IMR-90 (cell line): ENCODE measurements around the gene ACP6. TPM values are rescaled to one million over a fixed set of nuclear protein-coding genes. Genes with fewer than 3 reads are reported as not detected.

Source experiments
- ATAC-seq: fragments of 200-7000 bp; cut with Tn5 transposase; 2 replicates; pipeline ENCODE4 v1.9.1; 2020; ENCODE audit warnings: low read depth, mild to moderate bottlenecking, moderate library complexity
- BruUV-seq: library from RNA; stranded (reverse); fragments of 400-500 nt; replicated peaks from 2 replicates; lab custom pipeline; 2021; lab: Mats Ljungman, UMichigan
- CTCF ChIA-PET: fragments of 300-600 bp; formaldehyde crosslinking; extraction: SDS; loops from one replicate; lab custom pipeline; 2021; ENCODE audit warnings: antibody characterized with exemption; lab: Yijun Ruan, JAX
- POLR2A ChIA-PET: fragments of 300-600 bp; sonication (Branson Sonifier 250); formaldehyde crosslinking; loops from one replicate; lab custom pipeline; 2022; ENCODE audit warnings: antibody characterized with exemption; ENCODE audit not compliant: unreplicated experiment; lab: Charles Lee
- DNase-seq: peaks from one replicate; pipeline ENCODE4 v3.0.0; 2013
- H2AFZ ChIP-seq: replicated peaks from 2 replicates; pipeline ENCODE3; 2013; ENCODE audit warnings: low read length, mild to moderate bottlenecking; ENCODE audit not compliant: poor library complexity
- H2AK5ac ChIP-seq: 2 replicates; pipeline ENCODE4 v1.6.1; 2013; ENCODE audit warnings: low read depth, low read length, inconsistent platforms
- H2AK9ac ChIP-seq: replicated peaks from 2 replicates; pipeline ENCODE3; 2013; ENCODE audit warnings: mild to moderate bottlenecking, low read depth, low read length, moderate library complexity; ENCODE audit not compliant: poor library complexity
- H2BK120ac ChIP-seq: 2 replicates; pipeline ENCODE4 v1.6.1; 2013; ENCODE audit warnings: low read depth, low read length, inconsistent platforms
- H2BK15ac ChIP-seq: 3 replicates; pipeline ENCODE4 v1.6.1; 2013; ENCODE audit warnings: low read depth, low read length, inconsistent platforms
- H2BK20ac ChIP-seq: 2 replicates; pipeline ENCODE4 v1.6.1; 2013; ENCODE audit warnings: low read depth, mild to moderate bottlenecking, inconsistent platforms, low read length, moderate library complexity
- H2BK5ac ChIP-seq: 2 replicates; pipeline ENCODE4 v1.6.1; 2013; ENCODE audit warnings: mild to moderate bottlenecking, low read depth, low read length, inconsistent platforms; ENCODE audit not compliant: poor library complexity, severe bottlenecking
- H3K14ac ChIP-seq: replicated peaks from 2 replicates; pipeline ENCODE4 v1.6.1; 2013; ENCODE audit warnings: low read depth, low read length, inconsistent platforms
- H3K18ac ChIP-seq: 2 replicates; pipeline ENCODE4 v1.6.1; 2013; ENCODE audit warnings: low read depth, low read length, control low read depth
- H3K23ac ChIP-seq: 2 replicates; pipeline ENCODE4 v1.6.1; 2013; ENCODE audit warnings: low read depth, low read length, inconsistent platforms
- H3K27ac ChIP-seq: 2 replicates; pipeline ENCODE4 v1.5.1; 2013; ENCODE audit warnings: mild to moderate bottlenecking, control low read depth, low read length; ENCODE audit not compliant: insufficient read depth
- H3K27me3 ChIP-seq: 2 replicates; pipeline ENCODE4 v1.6.1; 2013; ENCODE audit warnings: low read length; ENCODE audit not compliant: control insufficient read depth, insufficient read depth
- H3K36me3 ChIP-seq: 2 replicates; pipeline ENCODE4 v1.6.1; 2013; ENCODE audit warnings: low read length, mixed read lengths; ENCODE audit not compliant: control insufficient read depth, insufficient read depth
- H3K4ac ChIP-seq: 2 replicates; pipeline ENCODE4 v1.6.1; 2013; ENCODE audit warnings: low read depth, low read length, inconsistent platforms
- H3K4me1 ChIP-seq: 2 replicates; pipeline ENCODE4 v1.6.1; 2013; ENCODE audit warnings: low read length, mixed read lengths; ENCODE audit not compliant: control insufficient read depth, insufficient read depth
- H3K4me2 ChIP-seq: 2 replicates; pipeline ENCODE4 v1.6.1; 2013; ENCODE audit warnings: low read depth, mild to moderate bottlenecking, control low read depth, low read length, moderate library complexity
- H3K4me3 ChIP-seq: 2 replicates; pipeline ENCODE4 v1.5.1; 2013; ENCODE audit warnings: low read depth, mild to moderate bottlenecking, control low read depth, low read length, moderate library complexity; ENCODE audit not compliant: insufficient read depth
- H3K56ac ChIP-seq: 2 replicates; pipeline ENCODE4 v1.6.1; 2013; ENCODE audit warnings: low read length, inconsistent platforms; ENCODE audit not compliant: insufficient read depth; ENCODE audit errors: extremely low read depth
- H3K79me1 ChIP-seq, 2 experiments: 2 replicates each; pipeline ENCODE4 v1.6.1; 2013; ENCODE audit warnings: low read length in 2 of 2, inconsistent platforms in 1 of 2, low read depth in 1 of 2
- H3K9ac ChIP-seq: 2 replicates; pipeline ENCODE4 v1.6.1; 2013; ENCODE audit warnings: low read depth, low read length, control low read depth
- H3K9me1 ChIP-seq: 2 replicates; pipeline ENCODE4 v1.6.1; 2013; ENCODE audit warnings: low read length, inconsistent platforms; ENCODE audit not compliant: insufficient read depth
- H3K9me3 ChIP-seq: 2 replicates; pipeline ENCODE4 v1.6.1; 2013; ENCODE audit warnings: low read length; ENCODE audit not compliant: control insufficient read depth, insufficient read depth
- H4K20me1 ChIP-seq: 2 replicates; pipeline ENCODE4 v1.6.1; 2013; ENCODE audit warnings: low read length, inconsistent platforms; ENCODE audit not compliant: insufficient read depth
- H4K5ac ChIP-seq: 2 replicates; pipeline ENCODE4 v1.6.1; 2013; ENCODE audit warnings: mild to moderate bottlenecking, low read depth, low read length, control low read depth
- H4K8ac ChIP-seq, 2 experiments: 2 replicates each; pipeline ENCODE4 v1.6.1; 2013; ENCODE audit warnings: low read depth in 2 of 2, low read length in 2 of 2, control low read depth in 1 of 2, inconsistent platforms in 1 of 2
- H4K91ac ChIP-seq: 2 replicates; pipeline ENCODE4 v1.6.1; 2013; ENCODE audit warnings: low read depth, low read length, inconsistent platforms; ENCODE audit not compliant: insufficient read depth
- MAFK ChIP-seq: IDR thresholded peaks from 2 replicates; pipeline ENCODE4 v1.6.1; 2012; ENCODE audit warnings: low read depth, low read length, improper control_type of control experiment
- RAD21 ChIP-seq: IDR thresholded peaks from 2 replicates; pipeline ENCODE4 v1.6.1; 2012; ENCODE audit warnings: low read length, improper control_type of control experiment
- WGBS, 2 experiments: methylation state at CpG; one replicate each; pipeline versions ENCODE4 v1.1.5 to v1.1.7; 2013; ENCODE audit warnings: missing lambda C conversion rate in 2 of 2; ENCODE audit not compliant: insufficient read length in 1 of 2; ENCODE audit errors: extremely low coverage in 2 of 2; 5-methylcytosine and 5-hydroxymethylcytosine counted together
- dilution Hi-C: fragments of 300-500 bp; cut with HindIII; formaldehyde crosslinking; loops from one replicate; pipeline ENCODE4 v1.14.3; 2018; ENCODE audit warnings: low sequenced_read_pairs; ENCODE audit not compliant: unreplicated experiment
- in situ Hi-C: fragments of 300-500 bp; cut with MboI; formaldehyde crosslinking; loops from 3 replicates; pipeline ENCODE4 v1.14.3; 2019; ENCODE audit warnings: low sequenced_read_pairs, inconsistent platforms, mixed read lengths
- intact Hi-C: fragments of 100-400 bp; cut with micrococcal nuclease; formaldehyde crosslinking; loops from 2 replicates; pipeline ENCODE4 v1.10.0; 2022
- polyA plus RNA-seq, 3 experiments: library from polyadenylated mRNA; depleted of rRNA; stranded (reverse); fragments of >200 nt; gene quantifications; 2 replicates each; pipeline ENCODE4 v1.2.3, GENCODE V29; 2012; ENCODE audit warnings: low replicate concordance in 1 of 3
- total RNA-seq: library from RNA; depleted of rRNA; stranded (reverse); fragments of >200 nt; gene quantifications from 2 replicates; pipeline ENCODE4 v1.2.3, GENCODE V29; 2012

ACP6 gene
- total and polyA plus RNA-seq, 2 of the 4 experiments (the other 2 are of a cell fraction): 2.5 to 8.2 TPM

- peak overlapping the region; percentile 48; the same call in 1 of the 2 replicates for H3K18ac ChIP-seq
- H3K9ac ChIP-seq: peak overlapping the region; percentile 57
- CTCF ChIA-PET: no interaction called here
Measured at GRCh38 chr1:147669469-147670318, 630 bp downstream of the ACP6 start.

More at GRCh38 chr1:147669469-147670318, 630 bp downstream of the ACP6 start:
- H4K8ac ChIP-seq: peak overlapping the region; percentile 65 to 88
- peak overlapping the region; percentile 51 for H3K27ac ChIP-seq
- peak overlapping the region; percentile 64 for H3K4me3 ChIP-seq
- no TSS peak for BruUV-seq
- H4K91ac ChIP-seq: peak overlapping the region; percentile 25; the same call in 1 of the 2 replicates
- peak overlapping the region; percentile 90 for H2AFZ ChIP-seq
- TF ChIP-seq MAFK: peak; percentile 17; the same call in 1 of the 2 replicates
- TF ChIP-seq RAD21: no peak
- peak overlapping the region; percentile 29; the same call in 1 of the 2 replicates for H3K56ac ChIP-seq
- 0 out of 2 replicates have a peak overlapping the region, but pooled peaks have one; percentile 4 for H2AK5ac ChIP-seq
- in situ Hi-C loops (no loop called here), dilution Hi-C loops (no loop called here), intact Hi-C loops (loop anchor here (10.0 kb wide), 1 partner anchor 375 kb away; no protein-coding TSS in a partner anchor)
- ATAC-seq (peak; percentile 50), DNase-seq (peak; percentile 47)
- no peak overlapping the region for H2BK20ac ChIP-seq
- POLR2A ChIA-PET: no interaction called here
- no peaks in the 10 kb centered on the region for H4K20me1 ChIP-seq
- H2BK5ac ChIP-seq: peak overlapping the region; percentile 64
- peak overlapping the region; percentile 74 for H3K23ac ChIP-seq
- peaks cover 4% of the 10 kb centered on the region; the same call in 1 of the 2 replicates for H3K4me1 ChIP-seq
- H3K4me2 ChIP-seq: peak overlapping the region; percentile 99
- H3K9me1 ChIP-seq: 0 out of 2 replicates have a peak, but pooled peaks cover 2% of the 10 kb centered on the region
- H3K36me3 ChIP-seq: no peaks in the 10 kb centered on the region
- H2BK15ac ChIP-seq: no peak overlapping the region
- peak overlapping the region; percentile 48; the same call in 1 of the 2 replicates for H3K14ac ChIP-seq
- H3K79me1 ChIP-seq: peaks cover 3 to 10% of the 10 kb centered on the region in 2 experiments; a peak in 1 of 4 replicates
- H2BK120ac ChIP-seq: no peak overlapping the region; the same call in none of the 2 replicates
- WGBS, 2 experiments: 4% methylated on average over 24 of the region's 53 CpGs; no CpG with 5 or more reads in 1 of the 2 experiments
- no peaks in the 10 kb centered on the region for H3K27me3 ChIP-seq
- H4K5ac ChIP-seq: peak overlapping the region; percentile 94
- peak overlapping the region; percentile 65 for H3K4ac ChIP-seq
- no peaks in the 10 kb centered on the region for H3K9me3 ChIP-seq
- peak overlapping the region; percentile 76 for H2AK9ac ChIP-seq
